ENCODE data around the gene USP32.
"Not testable (repeated sequence)": the region's sequence is repeated elsewhere in the genome, so short reads cannot be mapped to it uniquely, and the experiment has no call there.

The USP32 gene

DNA sequence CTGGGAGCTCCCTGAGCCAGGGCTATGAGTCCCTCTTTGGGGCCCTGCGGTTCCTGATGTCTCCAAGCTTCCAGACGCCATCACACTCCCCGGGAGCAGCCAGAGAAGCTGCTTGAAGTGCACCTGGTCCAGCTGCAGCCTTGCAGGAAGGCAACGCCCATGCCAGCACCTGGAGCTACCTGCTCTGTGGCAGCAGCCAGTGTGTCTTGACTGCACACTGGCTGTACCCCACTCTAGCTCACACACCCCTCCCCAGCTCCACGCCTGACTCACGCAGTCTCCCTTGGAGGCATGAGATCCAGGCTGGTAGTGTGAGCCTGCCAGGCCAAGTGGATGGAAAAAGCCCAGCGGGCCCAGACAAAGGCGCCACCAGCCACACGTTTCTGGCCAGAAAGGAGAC lies 63.3 kb downstream of the USP32 start:
- no peak for DNase-seq

DNA sequence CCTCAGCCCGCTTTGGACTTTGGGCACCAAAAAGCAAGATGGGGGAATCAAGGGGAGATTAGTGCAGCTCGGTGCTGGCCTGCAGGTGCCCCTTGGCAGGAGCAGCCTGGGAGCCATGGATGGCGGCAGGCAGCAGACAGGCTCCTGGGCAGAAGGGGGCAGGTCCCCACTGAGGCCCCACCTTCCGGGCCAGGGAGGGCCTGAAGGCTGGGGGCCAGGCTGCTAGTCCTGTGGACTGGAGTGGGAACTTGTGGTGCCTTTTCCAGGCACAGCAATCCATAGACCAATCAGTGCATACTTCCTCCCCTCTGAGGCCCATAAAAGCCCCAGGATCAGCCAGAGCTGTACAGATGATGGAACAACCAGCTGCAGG lies 64.0 kb downstream of the USP32 start:
- DNase-seq: no peak

DNA sequence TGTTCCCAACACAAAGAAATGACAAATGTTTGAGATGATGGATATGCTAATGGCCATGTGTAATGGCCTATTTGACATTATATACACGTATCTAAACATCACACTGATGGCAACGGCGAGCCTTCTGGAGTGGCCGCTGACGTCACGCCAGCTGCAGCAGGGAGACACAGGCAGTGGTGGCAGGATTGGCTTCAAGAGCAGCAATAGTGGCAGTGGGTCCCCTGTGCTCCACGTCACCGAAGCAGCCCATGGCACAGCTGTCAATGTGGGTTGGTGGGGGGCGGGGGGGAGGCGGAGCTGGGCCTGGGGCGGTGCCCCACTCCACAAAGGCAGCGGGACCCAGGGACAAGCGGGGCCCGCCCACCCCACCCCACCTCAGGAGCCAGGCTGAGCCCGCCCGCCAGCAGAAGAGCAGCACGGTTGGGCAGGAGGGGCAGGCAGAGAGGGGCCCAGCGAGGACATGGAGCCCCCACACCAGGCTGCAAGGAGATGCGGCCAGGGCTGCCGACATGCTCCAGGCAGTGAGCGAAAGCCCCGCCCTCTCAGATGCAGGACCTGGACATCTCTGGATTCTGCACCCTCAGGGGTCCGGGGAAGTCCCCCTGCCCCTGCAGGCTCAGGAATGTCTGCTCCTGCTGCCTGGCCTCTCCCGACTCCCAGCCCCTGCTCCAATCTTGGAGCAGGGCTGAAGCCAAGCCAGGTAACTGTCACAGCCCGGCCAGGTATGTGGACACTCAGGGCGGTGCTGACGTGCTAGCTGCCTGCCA lies 64.6 kb downstream of the USP32 start:
- DNase-seq: no peak

DNA sequence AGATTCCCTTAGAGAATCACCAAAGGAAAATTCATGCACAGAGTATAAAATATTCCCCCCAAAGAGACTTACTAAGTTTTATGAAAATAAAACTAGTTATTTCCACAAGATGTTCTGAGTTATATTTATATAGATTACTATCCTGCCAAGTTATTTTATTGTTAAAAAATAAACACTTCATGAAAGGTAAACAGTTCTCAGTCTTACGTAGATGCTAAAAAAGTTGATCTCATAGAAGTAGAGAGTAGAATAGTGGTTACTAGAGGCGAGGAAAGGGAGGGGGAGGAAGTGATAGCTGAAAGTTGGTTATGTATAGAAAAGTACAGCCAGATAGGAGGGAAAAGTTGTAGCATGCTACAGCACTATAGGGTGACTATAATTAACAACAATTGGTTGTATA lies 65.2 kb downstream of the USP32 start:
- DNase-seq: no peak

DNA sequence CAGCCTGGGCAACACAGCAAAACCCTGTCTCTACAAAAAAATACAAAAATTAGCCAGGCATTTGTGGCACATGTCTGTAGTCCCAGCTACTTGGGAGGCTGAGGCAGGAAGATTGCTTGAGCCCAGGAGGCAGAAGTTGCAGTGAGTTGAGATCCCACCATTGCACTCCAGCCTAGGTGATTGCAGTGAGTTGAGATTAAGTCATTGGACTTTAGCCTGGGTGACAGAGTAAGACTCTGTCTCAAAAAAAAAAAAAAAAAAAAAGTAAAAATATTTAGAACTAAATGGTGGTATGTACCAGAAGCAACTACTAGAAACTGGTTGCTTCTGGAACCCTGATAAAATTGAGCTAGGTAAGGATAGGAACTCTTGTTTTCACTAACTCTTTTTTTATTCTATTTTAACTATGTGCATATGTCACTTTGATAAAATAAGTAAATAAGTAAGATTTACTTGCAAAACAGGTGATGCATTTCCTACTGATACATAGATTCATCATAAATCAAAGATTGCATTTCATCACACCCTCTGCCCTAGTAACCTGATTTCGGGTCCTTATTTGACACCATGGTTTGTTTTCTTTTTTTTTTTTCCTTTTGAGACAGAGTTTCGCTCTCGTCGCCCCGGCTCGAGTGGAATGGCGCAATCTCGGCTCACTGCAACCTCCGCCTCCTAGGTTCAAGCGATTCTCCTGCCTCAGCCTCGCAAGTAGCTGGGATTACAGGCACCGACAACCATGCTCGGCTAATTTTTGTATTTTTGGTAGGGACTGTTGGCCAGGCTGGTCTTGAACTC lies 66.0 kb downstream of the USP32 start:
- DNase-seq: no peak

DNA sequence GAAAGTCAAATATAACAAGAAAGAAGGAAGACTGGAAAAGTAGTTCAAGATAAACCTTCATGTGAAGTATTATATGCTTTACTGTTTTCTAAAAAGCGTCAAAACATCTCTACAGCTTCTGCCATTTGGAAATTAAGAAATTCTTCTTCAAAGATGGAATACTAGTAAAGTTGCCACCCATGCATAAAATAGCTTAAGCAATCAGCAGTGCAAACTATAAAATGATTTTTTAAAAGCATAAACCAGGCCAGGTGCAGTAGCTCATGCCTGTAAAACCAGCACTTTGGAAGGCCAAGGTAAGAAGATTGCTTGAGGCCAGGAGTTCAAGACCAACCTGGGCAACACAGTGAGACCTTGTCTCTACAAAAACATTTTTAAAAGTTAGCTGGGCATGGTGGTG lies 68.2 kb downstream of the USP32 start:
- DNase-seq: no peak

DNA sequence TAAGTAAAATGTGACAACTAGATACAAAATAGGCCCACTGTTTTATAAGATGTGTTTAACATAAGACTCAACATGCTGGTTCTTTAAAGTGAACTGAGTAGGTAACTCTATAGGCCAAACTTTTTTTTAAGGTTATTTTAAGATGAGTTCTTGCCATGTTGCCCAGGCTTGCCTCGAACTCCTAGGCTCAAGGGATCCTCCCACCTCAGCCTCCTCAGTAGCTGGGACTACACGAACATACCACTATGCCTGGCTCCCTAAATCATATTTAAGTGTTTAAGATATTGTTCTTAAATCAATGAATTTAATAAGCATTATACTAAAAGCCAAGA lies 69.9 kb downstream of the USP32 start:
- DNase-seq: no peak

DNA sequence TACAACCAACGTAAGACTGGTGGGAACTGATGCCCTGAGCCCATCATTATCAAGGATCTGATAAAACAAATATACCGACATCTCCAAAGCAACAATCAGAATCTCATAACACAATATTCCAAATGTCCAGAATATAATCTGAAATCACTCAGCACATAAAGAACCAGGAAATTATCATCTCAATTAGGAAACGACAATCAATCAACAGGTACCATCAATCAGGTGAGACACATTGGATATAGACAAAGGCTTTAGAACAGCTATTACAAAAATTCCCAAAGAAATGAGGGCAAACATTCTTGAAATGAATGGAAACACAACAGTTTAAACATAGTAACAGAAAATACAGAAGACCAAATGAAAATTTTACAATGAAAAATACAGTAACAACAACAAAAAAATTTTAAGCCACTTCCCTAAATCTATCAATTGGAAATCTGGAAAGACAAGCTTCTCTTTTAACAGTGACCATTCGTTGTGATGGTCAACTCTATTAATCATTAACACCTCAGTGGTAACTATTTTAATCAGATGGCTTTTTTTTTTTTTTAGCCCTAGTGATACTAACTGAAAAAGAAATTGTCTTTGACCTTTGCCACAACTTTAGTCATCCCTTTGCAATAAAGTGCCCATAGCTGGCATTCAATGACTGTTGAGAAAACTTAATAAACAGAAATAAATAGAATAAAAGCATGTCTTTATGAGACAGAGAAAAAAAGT lies 70.4 kb downstream of the USP32 start:
- DNase-seq: no peak

DNA sequence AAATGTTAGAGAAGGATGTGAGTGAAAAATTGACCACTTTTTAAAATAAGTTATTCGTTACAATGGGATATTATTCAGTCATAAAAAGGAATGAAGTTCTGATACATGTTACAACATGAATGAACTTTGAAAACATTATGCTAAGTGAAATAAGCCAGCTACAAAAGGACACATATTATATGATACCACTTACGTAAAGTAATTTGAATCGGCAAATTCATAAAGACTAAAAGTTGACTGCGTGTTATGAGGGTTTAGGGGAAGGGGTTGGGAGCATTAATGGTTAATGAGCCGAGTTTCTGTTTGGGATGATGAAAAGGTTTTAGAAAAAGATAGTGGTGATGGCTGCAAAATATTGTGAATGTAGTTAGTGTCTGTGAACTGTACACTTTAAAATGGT lies 73.1 kb downstream of the USP32 start:
- DNase-seq: no peak

DNA sequence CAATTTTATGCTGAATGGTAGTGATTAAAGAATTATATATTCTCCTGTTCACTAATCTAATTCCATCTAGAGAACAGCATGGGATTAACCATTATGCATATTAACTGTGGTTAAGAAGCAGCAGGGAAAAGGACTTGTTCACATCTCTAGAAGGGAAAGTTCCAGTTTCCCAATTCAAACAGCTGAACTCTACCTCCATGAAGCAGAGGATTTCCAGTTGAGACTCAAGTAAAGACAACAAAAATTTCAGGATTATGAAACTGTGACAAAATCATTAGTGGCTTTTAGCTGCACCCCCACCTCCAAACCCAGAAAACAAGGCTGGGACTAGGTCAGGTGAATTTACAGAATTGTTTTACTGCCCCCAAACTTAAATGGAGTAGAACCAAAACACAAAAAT lies 73.6 kb downstream of the USP32 start:
- no peak for DNase-seq

DNA sequence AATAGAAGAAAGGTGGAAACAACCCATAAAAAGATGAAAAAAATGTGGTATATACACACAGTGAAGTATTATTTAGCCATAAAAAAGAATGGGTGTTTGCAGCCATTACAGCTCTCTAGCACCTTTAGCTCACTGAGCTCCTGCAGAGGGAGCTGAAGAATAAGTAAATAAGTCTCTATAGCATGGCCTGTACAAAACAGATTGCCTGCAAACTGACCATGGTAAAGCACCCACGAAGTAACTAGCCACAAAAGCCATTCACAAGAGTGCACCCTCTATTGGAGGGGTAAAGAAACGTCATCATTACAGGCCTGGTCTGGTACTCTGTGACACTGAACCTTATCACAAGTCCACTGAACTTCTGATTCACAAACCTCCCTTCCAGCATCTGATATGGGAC lies 76.3 kb downstream of the USP32 start:
- DNase-seq: no peak

DNA sequence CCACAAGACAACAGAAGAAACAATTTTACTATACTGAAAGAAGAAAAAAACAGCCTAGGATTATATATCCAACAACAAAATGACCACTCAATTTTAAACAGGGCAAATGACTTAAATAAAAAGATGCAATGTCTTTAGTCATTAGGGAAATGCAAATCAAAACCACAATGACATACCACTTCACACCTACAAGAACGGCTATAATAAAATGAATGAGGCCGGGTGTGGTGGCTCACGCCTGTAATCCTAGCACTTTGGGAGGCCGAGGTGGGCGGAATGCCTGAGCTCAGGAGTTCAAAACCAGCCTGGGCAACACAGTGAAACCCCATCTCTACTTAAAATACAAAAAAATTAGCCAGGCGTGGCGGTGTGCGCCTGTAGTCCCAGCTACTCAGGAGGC lies 77.0 kb downstream of the USP32 start:
- not testable (repeated sequence) for DNase-seq

DNA sequence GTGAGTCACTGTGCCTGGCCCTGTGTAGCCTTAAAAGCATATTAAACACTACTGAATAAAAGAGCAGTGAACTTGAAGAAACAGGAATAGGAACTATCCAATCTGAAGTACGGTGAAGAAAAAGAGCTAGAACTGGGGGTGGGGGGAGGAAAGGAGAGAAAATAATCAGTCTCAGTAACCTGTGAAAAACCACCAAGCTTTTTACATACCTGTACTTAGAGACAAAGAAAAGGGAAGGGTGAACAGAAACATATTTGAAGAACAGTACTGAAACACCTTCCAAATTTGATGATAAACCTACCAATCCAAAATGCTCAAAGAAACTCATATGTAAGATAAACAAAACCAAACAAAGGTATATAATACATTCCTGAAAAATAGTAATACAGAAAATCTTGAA lies 77.5 kb downstream of the USP32 start:
- DNase-seq: no peak

DNA sequence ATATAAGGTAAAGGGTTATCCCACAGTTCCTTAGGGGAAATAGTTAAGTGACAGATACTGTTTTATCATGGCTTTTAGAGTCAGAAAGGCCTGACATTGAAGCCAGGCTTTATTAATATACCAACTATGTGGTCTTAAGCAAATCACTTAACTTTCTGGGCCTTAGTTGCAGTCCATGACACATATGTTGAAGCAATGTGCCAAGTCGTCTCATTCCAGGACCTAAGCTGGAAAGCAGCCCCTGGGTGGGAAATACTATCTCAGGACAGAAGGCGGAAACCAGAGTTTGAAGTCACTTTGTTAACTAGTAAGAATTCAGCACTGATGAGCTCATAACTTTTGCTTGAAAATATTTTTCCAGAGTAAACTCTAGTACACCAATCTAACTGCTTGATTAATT lies 80.0 kb downstream of the USP32 start:
- DNase-seq: no peak

DNA sequence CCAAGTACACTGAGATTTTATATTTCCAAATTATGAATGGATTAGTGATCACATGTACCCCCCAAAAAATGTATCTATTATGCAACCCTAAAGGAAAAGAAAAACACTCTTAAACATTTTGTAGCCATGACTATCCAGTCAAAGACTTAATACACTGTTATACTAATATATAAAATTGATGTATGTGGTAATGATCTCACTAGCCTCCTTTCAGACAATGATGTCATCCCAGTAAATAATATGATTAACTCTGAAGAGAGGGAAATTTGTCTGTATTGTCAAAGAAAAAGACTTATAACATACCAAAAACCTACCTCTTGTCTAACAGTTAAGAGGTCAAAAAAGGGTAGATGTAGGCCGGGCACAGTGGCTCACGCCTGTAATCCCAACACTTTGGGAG lies 80.7 kb downstream of the USP32 start:
- DNase-seq: no peak

DNA sequence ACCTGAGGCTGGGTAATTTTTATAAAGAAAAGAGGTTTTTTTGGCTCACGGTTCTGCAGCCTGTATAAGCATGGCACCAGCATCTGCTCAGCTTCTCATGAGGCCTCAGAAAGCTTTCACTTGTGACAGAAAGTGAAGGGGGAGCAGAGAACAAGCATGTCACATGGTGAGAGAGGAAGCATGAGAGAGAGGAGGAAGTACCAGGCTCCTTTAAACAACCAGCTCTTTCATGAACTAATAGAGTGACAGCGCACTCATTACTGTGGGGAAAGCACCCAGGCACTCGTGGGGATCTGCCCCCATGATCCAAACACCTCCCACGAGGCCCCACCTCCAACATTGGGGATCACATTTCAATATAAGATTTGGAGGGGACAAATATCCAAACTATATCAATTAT lies 86.8 kb downstream of the USP32 start:
- DNase-seq: no peak

DNA sequence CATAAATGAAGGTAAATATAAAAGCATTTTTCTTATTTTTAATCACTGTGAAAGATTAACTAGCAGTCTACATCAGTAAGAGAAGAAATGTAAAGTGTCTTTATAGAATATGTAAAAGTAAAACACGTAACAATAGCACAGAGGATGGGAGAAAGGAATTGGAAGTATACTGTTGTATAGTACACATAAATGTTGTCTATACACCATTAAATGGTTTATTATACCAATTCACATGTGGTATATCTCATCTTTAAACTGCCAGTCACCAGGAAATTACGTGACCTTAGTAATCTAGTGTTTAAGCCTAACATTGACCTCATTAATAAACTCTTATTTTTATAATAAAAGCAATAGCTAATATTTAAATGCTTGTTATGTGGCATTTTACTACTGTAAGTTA lies 87.4 kb downstream of the USP32 start:
- DNase-seq: no peak

DNA sequence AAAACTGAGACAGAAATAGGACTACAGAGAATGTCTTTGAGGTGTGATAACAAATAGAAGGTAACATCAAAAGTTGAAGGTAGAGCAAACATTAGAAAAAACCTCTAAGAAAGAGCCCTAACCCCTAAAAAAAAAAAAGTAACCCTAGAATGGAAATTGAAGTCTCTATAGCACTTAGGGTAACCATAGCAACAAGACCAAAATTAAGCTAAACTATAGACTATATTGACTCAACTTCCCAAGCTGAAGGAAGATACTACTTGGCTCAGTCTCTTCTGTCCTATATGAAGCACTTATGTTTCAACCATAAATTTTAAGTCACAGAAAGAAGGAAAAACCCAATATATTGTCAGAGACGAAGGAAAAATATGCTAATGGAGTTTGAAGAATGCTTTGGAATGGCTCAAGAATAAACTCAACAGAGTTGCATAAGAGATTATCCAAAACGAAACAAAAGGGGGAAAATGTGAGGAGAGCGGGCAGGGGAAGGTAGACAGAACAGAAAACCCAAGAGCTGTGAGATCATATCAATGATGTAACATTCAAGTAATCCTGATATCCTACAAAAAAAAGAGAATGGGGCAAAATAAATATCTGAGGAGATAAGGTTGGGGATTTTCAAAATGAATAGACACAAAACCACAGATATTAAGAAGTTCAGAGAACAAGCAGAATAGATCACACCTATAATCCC lies 88.4 kb downstream of the USP32 start:
- no peak for DNase-seq

DNA sequence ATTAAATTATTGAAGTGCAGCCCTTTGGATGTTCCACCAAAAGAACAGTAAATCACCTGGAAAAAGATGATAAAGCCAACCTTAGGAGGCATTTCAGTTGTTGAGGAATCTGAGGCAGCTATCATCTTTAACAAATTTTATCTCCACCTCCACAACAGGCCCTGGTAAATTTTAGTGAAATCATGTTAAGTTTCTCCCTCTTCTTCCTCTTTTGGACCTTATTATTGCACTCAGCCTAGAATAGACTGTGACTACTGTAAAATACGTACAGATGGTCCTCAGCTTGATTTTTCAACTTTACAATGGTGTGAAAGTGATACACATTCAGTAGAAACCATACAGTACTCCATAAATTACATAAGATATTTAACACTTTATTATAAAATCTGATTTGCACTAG lies 90.3 kb downstream of the USP32 start:
- DNase-seq: no peak

DNA sequence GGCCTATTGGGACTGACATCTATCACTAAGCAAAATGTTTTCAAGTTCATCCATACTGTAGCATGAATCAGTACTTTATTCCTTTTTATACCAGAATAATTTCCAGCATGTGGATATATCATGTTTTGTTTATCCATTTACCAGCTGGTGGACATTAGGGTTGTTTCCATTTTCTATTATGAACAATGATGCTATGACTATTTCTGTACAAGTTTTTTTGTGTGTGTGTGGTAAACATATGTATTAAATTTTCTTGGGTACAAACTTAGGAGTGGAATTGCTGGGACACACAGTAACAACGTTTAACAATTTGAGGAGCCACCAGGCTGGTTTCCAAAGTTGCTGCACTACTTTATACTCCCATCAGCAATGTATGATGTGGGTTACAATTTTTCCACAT lies 91.0 kb downstream of the USP32 start:
- no peak for DNase-seq

DNA sequence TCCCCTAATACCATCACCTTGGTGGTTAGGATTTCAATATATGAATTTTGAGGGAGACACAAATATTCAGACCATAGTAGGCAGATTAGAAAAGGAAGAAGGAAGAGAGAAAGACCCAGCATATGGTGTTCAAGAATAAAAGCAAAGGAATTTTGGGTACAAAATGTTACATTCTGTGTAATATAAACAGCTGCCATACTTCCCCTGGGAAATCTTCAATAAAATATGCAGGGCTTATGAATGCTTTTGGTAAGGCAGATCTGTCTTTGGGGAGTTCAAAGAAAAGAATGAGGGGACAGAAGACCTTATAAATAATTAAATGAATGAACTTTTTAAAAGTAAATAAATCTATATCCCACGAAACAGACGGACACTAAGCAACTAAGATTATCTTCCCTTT lies 91.9 kb downstream of the USP32 start:
- DNase-seq: no peak

DNA sequence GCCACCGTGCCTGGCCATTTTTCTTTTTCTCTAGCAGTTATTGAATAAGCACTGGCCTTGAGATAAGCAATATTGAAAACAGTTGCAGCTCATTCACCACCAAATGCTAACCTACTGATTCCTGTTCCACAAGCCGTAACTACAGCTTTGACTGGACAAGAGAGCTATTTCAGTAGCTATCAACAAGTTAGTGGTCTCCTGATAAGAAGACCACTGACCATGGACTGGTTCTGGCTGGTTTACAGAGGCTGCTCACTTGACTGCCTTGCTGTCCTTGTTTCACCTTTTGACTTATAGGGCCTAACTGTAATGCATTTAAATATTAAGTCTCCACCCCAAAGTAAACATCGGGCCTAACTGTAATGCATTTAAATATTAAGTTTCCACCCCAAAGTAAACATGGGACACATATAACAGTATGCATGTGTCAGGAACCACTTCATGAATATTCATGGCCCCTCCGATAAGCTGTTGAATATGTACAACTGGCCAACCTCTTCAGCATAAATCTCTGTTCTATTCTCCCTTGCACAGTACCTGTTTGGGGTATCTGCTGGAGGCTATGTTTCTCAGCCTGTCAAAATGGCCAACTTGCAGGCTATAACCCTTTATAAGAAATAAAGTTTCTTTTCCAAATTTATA lies 94.1 kb downstream of the USP32 start:
- no peak for DNase-seq

DNA sequence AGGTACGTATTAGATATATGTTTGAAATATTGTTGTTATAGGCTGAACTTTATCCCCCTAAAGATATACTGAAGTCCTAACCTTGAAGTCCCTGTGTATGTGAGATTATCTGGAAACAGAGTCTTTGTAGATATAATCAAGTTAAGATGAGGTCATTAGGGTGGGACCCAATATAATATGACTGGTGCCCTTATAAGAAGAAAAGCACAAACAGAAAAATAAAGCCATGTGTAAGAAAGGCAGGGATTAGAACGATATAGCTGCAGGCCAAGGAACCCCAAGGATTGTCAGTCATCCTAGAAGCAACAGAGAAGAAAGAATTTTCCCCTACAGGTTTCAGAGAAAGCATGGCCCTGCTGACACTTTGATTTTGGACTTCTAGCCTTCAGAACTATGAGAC lies 95.8 kb downstream of the USP32 start:
- DNase-seq: no peak

Measured in NCI-H524 treated with DMSO at 0.1 percent for 48 hours (cell line).